Raji (cell line): Measurements from ENCODE around the gene ARHGEF17.

Experiments used
- POLR2A ChIP-seq: IDR thresholded peaks from 2 replicates; pipeline ENCODE4 v1.6.1; 2011; ENCODE audit warnings: low read depth, low read length, control low read depth; ENCODE audit not compliant: insufficient read depth

The ARHGEF17 gene

GRCh38 chr11:73326929-73327811, 19.1 kb downstream of the ARHGEF17 start:
- TF ChIP-seq POLR2A: no peak

DNA sequence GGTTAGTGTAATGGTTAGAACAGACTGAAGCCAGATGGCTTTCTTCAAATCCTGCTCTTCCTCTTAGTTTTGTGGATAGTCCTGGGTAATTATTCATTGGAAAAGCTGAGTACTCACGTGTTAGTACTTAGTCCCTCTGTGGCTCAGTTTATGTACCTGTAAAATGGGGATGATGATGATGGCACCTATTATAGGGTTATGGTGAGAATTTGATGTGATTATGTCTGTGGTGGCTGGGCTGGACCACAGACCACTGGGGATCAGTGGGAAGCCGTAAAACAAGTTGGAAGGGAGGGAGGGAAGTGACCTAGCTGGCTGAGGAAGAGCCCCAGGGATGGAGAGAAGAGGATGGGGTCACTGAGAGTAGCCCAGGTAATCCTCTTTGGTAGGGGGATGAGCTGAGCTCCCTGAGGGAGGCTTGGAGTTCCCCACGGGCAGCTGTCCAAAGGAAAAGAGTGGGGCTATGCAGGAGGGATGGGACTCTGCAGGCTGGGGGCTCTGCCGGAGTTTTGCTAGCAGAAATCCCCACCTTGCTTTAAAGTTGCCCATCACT, 19.8 kb downstream of the ARHGEF17 start:
- TF ChIP-seq POLR2A: no peak

- TF ChIP-seq POLR2A: no peak
These were observed 22.6 kb downstream of the ARHGEF17 start for GRCh38 chr11:73330569-73331093.

- no peak for TF ChIP-seq POLR2A
These were observed 23.3 kb downstream of the ARHGEF17 start for GRCh38 chr11:73331138-73331916.

DNA sequence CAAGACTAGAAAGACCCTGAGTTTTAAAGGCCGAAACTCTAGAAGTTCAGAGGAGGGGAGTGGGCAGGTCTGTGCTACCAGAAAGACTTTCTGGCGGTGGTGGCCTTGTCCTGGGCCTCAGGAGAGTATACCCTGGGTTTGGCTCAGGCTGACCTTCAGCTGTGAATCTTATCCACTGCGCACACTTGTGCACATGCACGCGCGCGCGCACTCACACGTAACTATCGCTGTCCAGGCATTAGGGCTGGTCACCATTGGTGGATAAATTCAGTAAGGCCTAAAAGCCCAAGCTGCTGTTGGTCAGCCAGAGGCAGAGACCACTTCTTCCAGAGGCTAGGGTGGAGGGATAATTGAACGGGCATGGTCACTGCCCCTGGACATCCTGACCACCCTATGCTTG, 25.1 kb downstream of the ARHGEF17 start:
- TF ChIP-seq POLR2A: no peak

- no peak for TF ChIP-seq POLR2A
These were observed 25.7 kb downstream of the ARHGEF17 start for GRCh38 chr11:73333640-73334383.

GRCh38 chr11:73334384-73335203, 26.5 kb downstream of the ARHGEF17 start:
- no peak for TF ChIP-seq POLR2A

GRCh38 chr11:73335204-73335923, 27.3 kb downstream of the ARHGEF17 start:
- no peak for TF ChIP-seq POLR2A

DNA sequence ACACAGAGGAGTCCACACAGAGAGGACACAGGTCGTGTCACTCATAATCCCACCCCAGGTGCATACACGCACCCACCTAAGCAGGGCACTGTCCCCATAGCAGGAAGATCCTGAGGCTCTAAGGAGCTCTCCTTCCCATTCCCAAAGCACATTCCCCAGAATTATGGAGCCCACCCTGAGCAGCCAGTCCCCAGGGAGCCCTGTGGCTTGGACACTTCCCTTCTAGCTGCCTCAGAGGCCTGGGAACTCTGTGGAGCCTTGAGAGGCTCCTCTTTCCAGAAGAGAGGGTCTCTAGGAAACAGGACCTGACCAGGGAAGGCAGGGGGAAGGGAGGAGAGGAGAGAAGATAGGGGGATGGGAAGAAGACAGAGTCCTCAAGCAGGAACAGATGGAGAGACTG, 29.8 kb downstream of the ARHGEF17 start:
- TF ChIP-seq POLR2A: no peak

- no peak for TF ChIP-seq POLR2A
These were observed 30.2 kb downstream of the ARHGEF17 start for GRCh38 chr11:73338279-73338678.

- TF ChIP-seq POLR2A: no peak
These were observed 32.1 kb downstream of the ARHGEF17 start for GRCh38 chr11:73340164-73340563.

DNA sequence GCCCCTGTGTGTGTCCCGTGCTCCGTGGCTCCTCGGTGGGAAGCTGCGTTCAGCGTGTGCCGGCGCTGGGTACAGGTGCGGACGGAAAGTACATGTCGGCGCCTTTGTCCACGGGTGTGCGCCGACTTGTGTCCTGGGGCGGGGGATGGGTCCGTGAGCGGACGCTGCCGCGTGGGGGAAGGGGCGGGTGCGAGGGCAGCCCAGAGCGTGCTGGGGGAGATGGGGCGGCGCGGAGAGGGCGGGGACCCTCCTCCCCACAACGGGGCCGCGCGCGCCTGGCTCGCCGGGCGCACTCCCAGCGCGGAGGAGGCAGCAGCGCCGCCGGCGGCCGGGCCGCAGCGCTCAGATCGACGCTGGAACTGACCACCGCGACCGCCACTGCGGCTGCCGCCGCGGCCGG, 34.6 kb downstream of the ARHGEF17 start:
- no peak for TF ChIP-seq POLR2A

DNA sequence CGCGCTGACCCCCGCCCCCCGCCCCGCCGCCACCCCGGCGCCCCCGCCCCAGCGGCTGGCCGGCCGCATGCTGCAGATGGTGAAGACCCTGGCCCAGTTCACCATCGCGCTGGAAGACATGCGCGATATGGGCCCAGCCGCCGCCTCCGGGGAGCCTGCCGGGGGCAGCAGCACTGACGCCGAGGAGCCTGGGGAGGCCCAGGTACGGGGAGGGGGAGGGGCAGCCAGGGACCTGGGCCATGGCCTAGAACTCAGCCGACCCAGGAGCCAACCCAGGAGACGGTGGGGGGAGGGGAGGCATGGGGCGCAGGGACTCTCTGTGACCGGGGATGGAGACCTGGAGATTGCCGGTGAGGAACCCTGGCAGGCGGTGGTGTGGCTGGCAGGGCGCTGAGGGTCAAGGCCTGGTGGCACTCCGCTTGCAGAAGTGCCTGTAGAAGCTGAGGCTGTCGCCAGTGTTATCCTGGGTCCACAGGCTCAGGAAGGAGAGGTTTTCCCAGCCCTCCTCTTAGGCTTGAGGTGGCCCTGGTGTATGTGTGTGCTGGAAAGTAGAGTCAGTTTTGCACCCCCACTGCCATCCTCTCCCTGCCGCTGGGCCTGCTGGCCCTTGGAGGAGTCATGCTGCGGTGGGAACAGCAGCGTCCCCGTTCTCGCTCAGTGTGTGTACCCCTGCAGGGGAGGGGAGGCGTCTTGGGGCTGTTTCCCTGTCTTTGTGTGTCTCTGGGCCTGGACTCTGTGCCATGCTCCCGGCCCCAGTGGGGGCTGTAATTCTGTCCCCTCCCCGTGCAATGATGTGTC, 35.2 kb downstream of the ARHGEF17 start:
- TF ChIP-seq POLR2A: no peak
